HAP-1 (cell line): ENCODE data around the gene NEAT1.

Source experiments
- DNase-seq, 2 experiments: peaks; one replicate each; pipeline ENCODE4 v3.0.0-alpha.2; 2016 to 2020; ENCODE audit warnings: low spot score in 2 of 2
- H3K27me3 ChIP-seq: fragments of 250-450 bp; sonication (Bioruptor Pico); 2 replicates; pipeline ENCODE4 v1.5.1; 2020; ENCODE audit warnings: low read depth, mild to moderate bottlenecking, moderate library complexity
- H3K36me3 ChIP-seq: fragments of 250-450 bp; sonication (Bioruptor Pico); replicated peaks from 2 replicates; pipeline ENCODE4 v1.5.1; 2020; ENCODE audit warnings: mild to moderate bottlenecking
- H3K4me1 ChIP-seq: fragments of 250-450 bp; sonication (Bioruptor Pico); 2 replicates; pipeline ENCODE4 v1.5.1; 2020; ENCODE audit warnings: mild to moderate bottlenecking
- H3K4me3 ChIP-seq: fragments of 250-450 bp; sonication (Bioruptor Pico); 2 replicates; pipeline ENCODE4 v1.5.1; 2020; ENCODE audit warnings: mild to moderate bottlenecking, moderate library complexity
- H3K9me3 ChIP-seq: fragments of 250-450 bp; sonication (Bioruptor Pico); 2 replicates; pipeline ENCODE4 v1.5.1; 2020; ENCODE audit warnings: mild to moderate bottlenecking, moderate library complexity
- in situ Hi-C: fragments of 300-500 bp; cut with MboI; formaldehyde crosslinking; loops from 3 replicates; pipeline ENCODE4 v1.14.3; 2020; ENCODE audit warnings: low sequenced_read_pairs, inconsistent platforms, mixed read lengths

NEAT1 gene

GRCh38 chr11:65422633-65423515 is at the start of gene NEAT1:
Gene NEAT1 (plus strand): TSS chr11:65422798.
- peaks cover 52% of the 10 kb centered on the region for H3K4me1 ChIP-seq

GRCh38 chr11:65373839-65374580 is 48.6 kb upstream of the NEAT1 start:
- Histone ChIP-seq H3K4me3 (no peak overlapping the region), H3K4me1 (no peaks in the 10 kb centered on the region), H3K27me3 (no peaks in the 10 kb centered on the region; the same call in 1 of the 2 replicates), H3K36me3 (no peaks in the 10 kb centered on the region), H3K9me3 (no peaks in the 10 kb centered on the region)
- DNase-seq, result no peak
- in situ Hi-C loops, result no loop called here

More at GRCh38 chr11:65422633-65423515, at the start of gene NEAT1:
- in situ Hi-C loops, result no loop called here
- peak; percentile 70 to 95 for DNase-seq
- Histone ChIP-seq H3K4me3 (peak within 1 kb of the TSS; percentile 87), H3K9me3 (peaks cover 3% of the 10 kb centered on the region; the same call in 1 of the 2 replicates), H3K27me3 (no peaks in the 10 kb centered on the region), H3K36me3 (peaks cover 50% of the 10 kb centered on the region)

GRCh38 chr11:65375012-65375411 is 47.6 kb upstream of the NEAT1 start:
- Histone ChIP-seq H3K27me3 (no peaks in the 10 kb centered on the region; the same call in 1 of the 2 replicates), H3K36me3 (no peaks in the 10 kb centered on the region), H3K9me3 (no peaks in the 10 kb centered on the region), H3K4me3 (no peak overlapping the region), H3K4me1 (no peaks in the 10 kb centered on the region)
- in situ Hi-C loops, result no loop called here
- DNase-seq, result no peak

GRCh38 chr11:65376138-65376713 is 46.4 kb upstream of the NEAT1 start:
- Histone ChIP-seq H3K4me3 (no peak overlapping the region), H3K27me3 (no peaks in the 10 kb centered on the region; the same call in 1 of the 2 replicates), H3K9me3 (no peaks in the 10 kb centered on the region), H3K4me1 (no peaks in the 10 kb centered on the region), H3K36me3 (no peaks in the 10 kb centered on the region)
- no peak for DNase-seq
- in situ Hi-C loops, result no loop called here

- in situ Hi-C loops, result no loop called here
- H3K36me3 ChIP-seq, result no peaks in the 10 kb centered on the region
- H3K9me3 ChIP-seq, result no peaks in the 10 kb centered on the region
- H3K4me1 ChIP-seq, result peaks cover 5% of the 10 kb centered on the region
- H3K27me3 ChIP-seq, result no peaks in the 10 kb centered on the region; the same call in 1 of the 2 replicates
- no peak overlapping the region for H3K4me3 ChIP-seq
- DNase-seq, result no peak
These were observed 45.6 kb upstream of the NEAT1 start for GRCh38 chr11:65377036-65377435.

GRCh38 chr11:65377777-65378176 is 44.8 kb upstream of the NEAT1 start:
- H3K36me3 ChIP-seq, result no peaks in the 10 kb centered on the region
- no peaks in the 10 kb centered on the region for H3K27me3 ChIP-seq
- DNase-seq, result no peak
- no peak overlapping the region for H3K4me3 ChIP-seq
- in situ Hi-C loops, result no loop called here
- H3K4me1 ChIP-seq, result peaks cover 12% of the 10 kb centered on the region
- no peaks in the 10 kb centered on the region for H3K9me3 ChIP-seq

- no peaks in the 10 kb centered on the region for H3K9me3 ChIP-seq
- H3K4me1 ChIP-seq, result peaks cover 15% of the 10 kb centered on the region
- H3K27me3 ChIP-seq, result no peaks in the 10 kb centered on the region
- no peak overlapping the region for H3K4me3 ChIP-seq
- H3K36me3 ChIP-seq, result no peaks in the 10 kb centered on the region
- in situ Hi-C loops, result no loop called here
- no peak for DNase-seq
These were observed 44.2 kb upstream of the NEAT1 start for GRCh38 chr11:65378208-65378927.

GRCh38 chr11:65378928-65379638 is 43.5 kb upstream of the NEAT1 start:
- DNase-seq, result no peak
- Histone ChIP-seq H3K27me3 (no peaks in the 10 kb centered on the region), H3K4me3 (no peak overlapping the region), H3K4me1 (peaks cover 15% of the 10 kb centered on the region), H3K9me3 (no peaks in the 10 kb centered on the region), H3K36me3 (no peaks in the 10 kb centered on the region)
- in situ Hi-C loops, result no loop called here

GRCh38 chr11:65379698-65380459 is 42.7 kb upstream of the NEAT1 start:
- peaks cover 15% of the 10 kb centered on the region for H3K4me1 ChIP-seq
- no peaks in the 10 kb centered on the region for H3K9me3 ChIP-seq
- DNase-seq, result no peak
- H3K27me3 ChIP-seq, result no peaks in the 10 kb centered on the region
- in situ Hi-C loops, result no loop called here
- no peak overlapping the region for H3K4me3 ChIP-seq
- H3K36me3 ChIP-seq, result no peaks in the 10 kb centered on the region

- no peak for DNase-seq
These were observed 42.0 kb upstream of the NEAT1 start for GRCh38 chr11:65380460-65381119.

GRCh38 chr11:65381716-65382032 is 40.9 kb upstream of the NEAT1 start:
- Histone ChIP-seq H3K4me3 (peak overlapping the region; percentile 19), H3K4me1 (peaks cover 18% of the 10 kb centered on the region), H3K36me3 (no peaks in the 10 kb centered on the region), H3K27me3 (no peaks in the 10 kb centered on the region), H3K9me3 (no peaks in the 10 kb centered on the region)
- in situ Hi-C loops, result no loop called here
- DNase-seq, result no peak

More at GRCh38 chr11:65380460-65381119, 42.0 kb upstream of the NEAT1 start:
- Histone ChIP-seq H3K4me3 (no peak overlapping the region), H3K9me3 (no peaks in the 10 kb centered on the region), H3K4me1 (peaks cover 15% of the 10 kb centered on the region), H3K36me3 (no peaks in the 10 kb centered on the region), H3K27me3 (no peaks in the 10 kb centered on the region)
- in situ Hi-C loops, result no loop called here
